ENCODE measurements around the gene DPF3. TPM values are rescaled to one million over a fixed set of nuclear protein-coding genes. Genes with fewer than 3 reads are reported as not detected.

The DPF3 gene
- total and polyA plus RNA-seq, 9 of the 15 experiments (the other 6 are each of a cell fraction or from before 2014, with no cell fraction given), result 0.21 to 4.9 (median 1.2) TPM

- TF ChIP-seq L3MBTL2 (IDR thresholded peaks at IDR 0.05), result peak; percentile 70
- no peak for TF ChIP-seq MXI1 (IDR thresholded peaks at IDR 0.05; ENCODE audit: low read depth, low read length)
- no peak for TF ChIP-seq GATA2 (CRISPR knock-in tag; IDR thresholded peaks at IDR 0.05)
- TF ChIP-seq NFIC (IDR thresholded peaks at IDR 0.05), result no peak
- TF ChIP-seq NR4A1 (CRISPR knock-in tag; IDR thresholded peaks at IDR 0.05), result no peak
- TF ChIP-seq NR4A1 (tag; IDR thresholded peaks at IDR 0.05), result no peak
- TF ChIP-seq MEIS2 (IDR thresholded peaks at IDR 0.05; ENCODE audit: partially characterized antibody), result no peak
- no peak for TF ChIP-seq PRMT5 (CRISPR knock-in tag; IDR thresholded peaks at IDR 0.05)
- no peak for TF ChIP-seq TSHZ1 (CRISPR knock-in tag; IDR thresholded peaks at IDR 0.05)
- no peak for TF ChIP-seq MCM7 (IDR thresholded peaks at IDR 0.05)
- no peak for TF ChIP-seq ZNF12 (CRISPR knock-in tag; IDR thresholded peaks at IDR 0.05)
- TF ChIP-seq FOXO4 (CRISPR knock-in tag; IDR thresholded peaks at IDR 0.05), result no peak
- TF ChIP-seq TRIM24 (IDR thresholded peaks at IDR 0.05), result no peak
- 0 out of 2 replicates have a peak, but pooled peaks have one; percentile 11 for TF ChIP-seq MBD2 (IDR thresholded peaks at IDR 0.05; ENCODE audit: borderline replicate concordance, low read depth)
- no peak; the same call in 1 of the 2 replicates for TF ChIP-seq NCOR1 (IDR thresholded peaks at IDR 0.05)
- TF ChIP-seq POLR2G (IDR thresholded peaks at IDR 0.05; ENCODE audit: low read depth, low read length), result no peak
- TF ChIP-seq ZBTB11 (CRISPR knock-in tag; IDR thresholded peaks at IDR 0.05), result no peak
- peak in 1 of 2 experiments; percentile 31; a peak in 1 of 4 replicates for TF ChIP-seq RCOR1 (IDR thresholded peaks at IDR 0.05; ENCODE audit: borderline replicate concordance in 1 of 2, low read depth in 2 of 2, low read length in 2 of 2)
- no peak for TF ChIP-seq MAZ (CRISPR knock-in tag; conservative IDR thresholded peaks at IDR 0.05 in 1 of 2, IDR thresholded peaks at IDR 0.05 in 1 of 2)
- TF ChIP-seq RB1 (IDR thresholded peaks at IDR 0.05; ENCODE audit: low read depth), result no peak
- no peak for TF ChIP-seq SMC3 (conservative IDR thresholded peaks at IDR 0.05; ENCODE audit: insufficient read depth, low read depth, low read length)
- no peak for TF ChIP-seq ZNF354B (CRISPR knock-in tag; IDR thresholded peaks at IDR 0.05)
These were observed 14.0 kb upstream of the DPF3 start (continued) for GRCh38 chr14:72907886-72908285.

Measured in K562 (cell line).